ENCODE data around the gene LCK.

LCK gene

DNA sequence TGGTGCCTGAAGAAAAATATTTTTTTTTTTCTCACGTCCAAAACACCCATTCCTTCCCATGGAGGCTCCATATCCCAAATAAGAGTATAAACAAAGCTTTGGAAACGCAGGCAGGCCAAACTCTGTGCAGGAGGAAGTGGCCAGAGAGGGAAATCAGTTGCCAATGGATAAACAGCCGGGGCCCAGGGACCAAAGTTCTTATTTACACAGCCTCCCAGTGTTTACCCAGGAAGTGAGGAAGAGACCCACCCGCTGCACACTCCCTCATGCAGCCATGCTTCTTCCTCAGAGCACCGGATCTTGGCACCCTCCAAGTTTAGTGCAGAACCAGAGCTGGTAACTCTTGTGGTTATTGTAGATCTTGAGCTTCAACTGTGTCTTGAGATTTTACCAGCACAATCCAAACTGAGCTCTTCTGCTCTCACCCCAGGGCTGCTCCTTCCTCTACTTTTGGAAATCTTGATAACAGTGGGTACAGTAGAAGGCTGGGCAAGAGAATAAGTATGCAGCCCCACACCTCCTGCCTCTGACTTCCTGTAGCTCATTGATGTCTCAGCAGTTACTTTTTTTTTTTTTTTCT lies 70.7 kb downstream of the LCK start:
- ATAC-seq, result no peak

DNA sequence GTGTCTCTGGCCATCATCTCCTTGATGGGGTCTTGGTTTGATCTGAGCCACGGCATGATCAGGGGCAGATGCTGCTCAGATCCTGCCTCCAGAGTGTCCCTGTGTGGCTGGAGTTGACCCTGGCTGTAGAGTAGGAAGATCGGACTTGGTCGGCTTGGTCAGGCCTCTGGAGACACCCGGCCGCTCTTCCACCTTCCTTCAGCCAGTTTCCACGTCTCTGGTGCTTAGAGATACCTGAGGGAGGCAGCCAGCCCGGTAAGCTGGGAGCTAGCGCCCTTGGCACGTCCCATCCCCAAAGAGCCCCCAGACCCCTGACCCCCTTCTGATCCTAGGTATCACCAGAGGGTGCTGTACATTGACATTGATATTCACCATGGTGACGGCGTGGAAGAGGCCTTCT lies 76.1 kb downstream of the LCK start:
- no peak for ATAC-seq
- TF ChIP-seq RARB (CRISPR knock-in tag; IDR thresholded peaks at IDR 0.05) (no peak), PPARA (CRISPR knock-in tag; IDR thresholded peaks at IDR 0.05; ENCODE audit: borderline replicate concordance) (no peak), ZNF8 (CRISPR knock-in tag; IDR thresholded peaks at IDR 0.05) (no peak)
- TF ChIP-seq, protein P1, sequence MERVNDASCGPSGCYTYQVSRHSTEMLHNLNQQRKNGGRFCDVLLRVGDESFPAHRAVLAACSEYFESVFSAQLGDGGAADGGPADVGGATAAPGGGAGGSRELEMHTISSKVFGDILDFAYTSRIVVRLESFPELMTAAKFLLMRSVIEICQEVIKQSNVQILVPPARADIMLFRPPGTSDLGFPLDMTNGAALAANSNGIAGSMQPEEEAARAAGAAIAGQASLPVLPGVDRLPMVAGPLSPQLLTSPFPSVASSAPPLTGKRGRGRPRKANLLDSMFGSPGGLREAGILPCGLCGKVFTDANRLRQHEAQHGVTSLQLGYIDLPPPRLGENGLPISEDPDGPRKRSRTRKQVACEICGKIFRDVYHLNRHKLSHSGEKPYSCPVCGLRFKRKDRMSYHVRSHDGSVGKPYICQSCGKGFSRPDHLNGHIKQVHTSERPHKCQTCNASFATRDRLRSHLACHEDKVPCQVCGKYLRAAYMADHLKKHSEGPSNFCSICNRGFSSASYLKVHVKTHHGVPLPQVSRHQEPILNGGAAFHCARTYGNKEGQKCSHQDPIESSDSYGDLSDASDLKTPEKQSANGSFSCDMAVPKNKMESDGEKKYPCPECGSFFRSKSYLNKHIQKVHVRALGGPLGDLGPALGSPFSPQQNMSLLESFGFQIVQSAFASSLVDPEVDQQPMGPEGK (CRISPR knock-in tag; IDR thresholded peaks at IDR 0.05; ENCODE audit: borderline replicate concordance), result no peak

More for the DNA sequence above, 70.7 kb downstream of the LCK start:
- TF ChIP-seq, protein P2, sequence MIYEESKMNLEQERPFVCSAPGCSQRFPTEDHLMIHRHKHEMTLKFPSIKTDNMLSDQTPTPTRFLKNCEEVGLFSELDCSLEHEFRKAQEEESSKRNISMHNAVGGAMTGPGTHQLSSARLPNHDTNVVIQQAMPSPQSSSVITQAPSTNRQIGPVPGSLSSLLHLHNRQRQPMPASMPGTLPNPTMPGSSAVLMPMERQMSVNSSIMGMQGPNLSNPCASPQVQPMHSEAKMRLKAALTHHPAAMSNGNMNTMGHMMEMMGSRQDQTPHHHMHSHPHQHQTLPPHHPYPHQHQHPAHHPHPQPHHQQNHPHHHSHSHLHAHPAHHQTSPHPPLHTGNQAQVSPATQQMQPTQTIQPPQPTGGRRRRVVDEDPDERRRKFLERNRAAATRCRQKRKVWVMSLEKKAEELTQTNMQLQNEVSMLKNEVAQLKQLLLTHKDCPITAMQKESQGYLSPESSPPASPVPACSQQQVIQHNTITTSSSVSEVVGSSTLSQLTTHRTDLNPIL (CRISPR knock-in tag; IDR thresholded peaks at IDR 0.05; ENCODE audit: low read depth), result no peak
- TF ChIP-seq, protein P3, sequence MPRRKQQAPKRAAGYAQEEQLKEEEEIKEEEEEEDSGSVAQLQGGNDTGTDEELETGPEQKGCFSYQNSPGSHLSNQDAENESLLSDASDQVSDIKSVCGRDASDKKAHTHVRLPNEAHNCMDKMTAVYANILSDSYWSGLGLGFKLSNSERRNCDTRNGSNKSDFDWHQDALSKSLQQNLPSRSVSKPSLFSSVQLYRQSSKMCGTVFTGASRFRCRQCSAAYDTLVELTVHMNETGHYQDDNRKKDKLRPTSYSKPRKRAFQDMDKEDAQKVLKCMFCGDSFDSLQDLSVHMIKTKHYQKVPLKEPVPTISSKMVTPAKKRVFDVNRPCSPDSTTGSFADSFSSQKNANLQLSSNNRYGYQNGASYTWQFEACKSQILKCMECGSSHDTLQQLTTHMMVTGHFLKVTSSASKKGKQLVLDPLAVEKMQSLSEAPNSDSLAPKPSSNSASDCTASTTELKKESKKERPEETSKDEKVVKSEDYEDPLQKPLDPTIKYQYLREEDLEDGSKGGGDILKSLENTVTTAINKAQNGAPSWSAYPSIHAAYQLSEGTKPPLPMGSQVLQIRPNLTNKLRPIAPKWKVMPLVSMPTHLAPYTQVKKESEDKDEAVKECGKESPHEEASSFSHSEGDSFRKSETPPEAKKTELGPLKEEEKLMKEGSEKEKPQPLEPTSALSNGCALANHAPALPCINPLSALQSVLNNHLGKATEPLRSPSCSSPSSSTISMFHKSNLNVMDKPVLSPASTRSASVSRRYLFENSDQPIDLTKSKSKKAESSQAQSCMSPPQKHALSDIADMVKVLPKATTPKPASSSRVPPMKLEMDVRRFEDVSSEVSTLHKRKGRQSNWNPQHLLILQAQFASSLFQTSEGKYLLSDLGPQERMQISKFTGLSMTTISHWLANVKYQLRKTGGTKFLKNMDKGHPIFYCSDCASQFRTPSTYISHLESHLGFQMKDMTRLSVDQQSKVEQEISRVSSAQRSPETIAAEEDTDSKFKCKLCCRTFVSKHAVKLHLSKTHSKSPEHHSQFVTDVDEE (CRISPR knock-in tag; IDR thresholded peaks at IDR 0.05), result no peak
- TF ChIP-seq OSR1 (CRISPR knock-in tag; IDR thresholded peaks at IDR 0.05) (no peak), ZFP30 (CRISPR knock-in tag; IDR thresholded peaks at IDR 0.05) (no peak), ZNF8 (CRISPR knock-in tag; IDR thresholded peaks at IDR 0.05) (no peak), ZNF565 (CRISPR knock-in tag; conservative IDR thresholded peaks at IDR 0.05; ENCODE audit: low read depth) (no peak), TCF4 (CRISPR knock-in tag; IDR thresholded peaks at IDR 0.05; ENCODE audit: borderline replicate concordance) (no peak), ARNTL (CRISPR knock-in tag; IDR thresholded peaks at IDR 0.05; ENCODE audit: borderline replicate concordance, low read depth) (no peak)
- TF ChIP-seq, protein P4, sequence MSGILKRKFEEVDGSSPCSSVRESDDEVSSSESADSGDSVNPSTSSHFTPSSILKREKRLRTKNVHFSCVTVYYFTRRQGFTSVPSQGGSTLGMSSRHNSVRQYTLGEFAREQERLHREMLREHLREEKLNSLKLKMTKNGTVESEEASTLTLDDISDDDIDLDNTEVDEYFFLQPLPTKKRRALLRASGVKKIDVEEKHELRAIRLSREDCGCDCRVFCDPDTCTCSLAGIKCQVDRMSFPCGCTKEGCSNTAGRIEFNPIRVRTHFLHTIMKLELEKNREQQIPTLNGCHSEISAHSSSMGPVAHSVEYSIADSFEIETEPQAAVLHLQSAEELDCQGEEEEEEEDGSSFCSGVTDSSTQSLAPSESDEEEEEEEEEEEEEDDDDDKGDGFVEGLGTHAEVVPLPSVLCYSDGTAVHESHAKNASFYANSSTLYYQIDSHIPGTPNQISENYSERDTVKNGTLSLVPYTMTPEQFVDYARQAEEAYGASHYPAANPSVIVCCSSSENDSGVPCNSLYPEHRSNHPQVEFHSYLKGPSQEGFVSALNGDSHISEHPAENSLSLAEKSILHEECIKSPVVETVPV (CRISPR knock-in tag; IDR thresholded peaks at IDR 0.05), result no peak

DNA sequence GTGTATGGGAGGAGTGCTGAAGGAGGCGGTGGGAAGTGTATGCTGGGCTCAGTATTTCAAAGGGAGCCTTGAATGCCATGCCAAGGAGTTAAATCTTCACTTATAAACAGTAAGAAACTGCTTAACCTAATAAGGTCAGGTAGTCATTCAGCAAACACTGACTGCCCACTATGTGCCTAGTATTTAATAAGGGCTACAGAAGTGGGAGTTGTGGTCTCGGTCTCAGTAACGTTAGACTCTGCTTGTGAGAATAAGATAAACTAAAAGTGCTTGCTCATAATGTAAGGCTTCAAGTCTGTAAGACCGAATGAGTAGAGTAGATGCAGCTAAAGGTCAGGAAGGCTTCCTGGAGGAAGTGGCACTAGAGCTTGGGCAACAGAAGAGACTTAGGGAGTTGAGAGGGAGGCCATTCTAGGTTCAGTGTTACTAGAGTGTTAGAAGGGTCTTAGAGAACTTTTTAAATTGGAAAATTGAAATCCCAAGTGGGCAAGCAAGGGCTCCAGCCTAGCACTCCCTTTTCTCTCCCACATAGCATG lies 78.9 kb downstream of the LCK start:
- no peak for ATAC-seq
- TF ChIP-seq CSDC2 (CRISPR knock-in tag; IDR thresholded peaks at IDR 0.05), result no peak
- no peak for TF ChIP-seq ESRRG (CRISPR knock-in tag; IDR thresholded peaks at IDR 0.05)
- TF ChIP-seq ISL1 (CRISPR knock-in tag; IDR thresholded peaks at IDR 0.05), result no peak
- no peak for TF ChIP-seq ZNF8 (CRISPR knock-in tag; IDR thresholded peaks at IDR 0.05)
- TF ChIP-seq ZNF565 (CRISPR knock-in tag; conservative IDR thresholded peaks at IDR 0.05; ENCODE audit: low read depth), result no peak
- no peak for TF ChIP-seq ZFP3 (CRISPR knock-in tag; IDR thresholded peaks at IDR 0.05)
- TF ChIP-seq ZFP30 (CRISPR knock-in tag; IDR thresholded peaks at IDR 0.05), result no peak
- TF ChIP-seq, protein P4 (CRISPR knock-in tag; IDR thresholded peaks at IDR 0.05), result no peak
- TF ChIP-seq, protein P1 (CRISPR knock-in tag; IDR thresholded peaks at IDR 0.05; ENCODE audit: borderline replicate concordance), result no peak
- TF ChIP-seq OSR1 (CRISPR knock-in tag; IDR thresholded peaks at IDR 0.05), result no peak
- TF ChIP-seq TOX (CRISPR knock-in tag; IDR thresholded peaks at IDR 0.05; ENCODE audit: borderline replicate concordance), result no peak
- TF ChIP-seq, protein P3 (CRISPR knock-in tag; IDR thresholded peaks at IDR 0.05), result no peak
- no peak for TF ChIP-seq PPARA (CRISPR knock-in tag; IDR thresholded peaks at IDR 0.05; ENCODE audit: borderline replicate concordance)
- TF ChIP-seq, protein P5, sequence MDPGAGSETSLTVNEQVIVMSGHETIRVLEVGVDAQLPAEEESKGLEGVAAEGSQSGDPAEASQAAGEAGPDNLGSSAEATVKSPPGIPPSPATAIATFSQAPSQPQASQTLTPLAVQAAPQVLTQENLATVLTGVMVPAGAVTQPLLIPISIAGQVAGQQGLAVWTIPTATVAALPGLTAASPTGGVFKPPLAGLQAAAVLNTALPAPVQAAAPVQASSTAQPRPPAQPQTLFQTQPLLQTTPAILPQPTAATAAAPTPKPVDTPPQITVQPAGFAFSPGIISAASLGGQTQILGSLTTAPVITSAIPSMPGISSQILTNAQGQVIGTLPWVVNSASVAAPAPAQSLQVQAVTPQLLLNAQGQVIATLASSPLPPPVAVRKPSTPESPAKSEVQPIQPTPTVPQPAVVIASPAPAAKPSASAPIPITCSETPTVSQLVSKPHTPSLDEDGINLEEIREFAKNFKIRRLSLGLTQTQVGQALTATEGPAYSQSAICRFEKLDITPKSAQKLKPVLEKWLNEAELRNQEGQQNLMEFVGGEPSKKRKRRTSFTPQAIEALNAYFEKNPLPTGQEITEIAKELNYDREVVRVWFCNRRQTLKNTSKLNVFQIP (CRISPR knock-in tag; IDR thresholded peaks at IDR 0.05; ENCODE audit: borderline replicate concordance, low read depth), result no peak
- no peak for TF ChIP-seq ZC3H10 (CRISPR knock-in tag; IDR thresholded peaks at IDR 0.05)
- TF ChIP-seq SNAI2 (CRISPR knock-in tag; IDR thresholded peaks at IDR 0.05), result no peak

Measured in SK-N-SH treated with all-trans-retinoic acid at 6 μM for 48 hours (cell line).